ENCODE results near the gene ZNF827.

DNA sequence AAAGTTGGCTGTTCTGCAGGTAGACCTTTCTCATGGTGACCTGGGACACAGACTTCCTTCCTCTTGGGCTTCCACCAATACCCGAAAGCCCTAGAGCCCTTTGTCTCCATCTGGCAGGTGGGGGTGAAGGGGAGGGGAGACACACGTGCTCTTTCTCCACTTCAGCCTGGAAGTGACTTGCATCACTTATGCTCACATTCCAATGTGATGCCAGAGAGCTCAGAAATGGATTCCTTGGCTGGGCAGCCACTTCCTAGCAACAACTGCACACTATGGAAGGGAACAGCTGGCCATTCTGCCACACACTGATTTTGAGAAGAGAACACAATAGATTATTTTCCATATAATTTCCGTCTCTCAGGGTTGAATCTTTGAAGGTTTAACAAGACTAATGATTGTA, 222.4 kb downstream of the ZNF827 start:
- TF ChIP-seq, protein P1, sequence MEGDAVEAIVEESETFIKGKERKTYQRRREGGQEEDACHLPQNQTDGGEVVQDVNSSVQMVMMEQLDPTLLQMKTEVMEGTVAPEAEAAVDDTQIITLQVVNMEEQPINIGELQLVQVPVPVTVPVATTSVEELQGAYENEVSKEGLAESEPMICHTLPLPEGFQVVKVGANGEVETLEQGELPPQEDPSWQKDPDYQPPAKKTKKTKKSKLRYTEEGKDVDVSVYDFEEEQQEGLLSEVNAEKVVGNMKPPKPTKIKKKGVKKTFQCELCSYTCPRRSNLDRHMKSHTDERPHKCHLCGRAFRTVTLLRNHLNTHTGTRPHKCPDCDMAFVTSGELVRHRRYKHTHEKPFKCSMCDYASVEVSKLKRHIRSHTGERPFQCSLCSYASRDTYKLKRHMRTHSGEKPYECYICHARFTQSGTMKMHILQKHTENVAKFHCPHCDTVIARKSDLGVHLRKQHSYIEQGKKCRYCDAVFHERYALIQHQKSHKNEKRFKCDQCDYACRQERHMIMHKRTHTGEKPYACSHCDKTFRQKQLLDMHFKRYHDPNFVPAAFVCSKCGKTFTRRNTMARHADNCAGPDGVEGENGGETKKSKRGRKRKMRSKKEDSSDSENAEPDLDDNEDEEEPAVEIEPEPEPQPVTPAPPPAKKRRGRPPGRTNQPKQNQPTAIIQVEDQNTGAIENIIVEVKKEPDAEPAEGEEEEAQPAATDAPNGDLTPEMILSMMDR (IDR thresholded peaks at IDR 0.05): no peak
- no peak for TF ChIP-seq POLR2A (IDR thresholded peaks at IDR 0.05)
- TF ChIP-seq POLR2AphosphoS5 (IDR thresholded peaks at IDR 0.05): no peak
- no peak for TF ChIP-seq EP300 (IDR thresholded peaks at IDR 0.05)
